ENCODE data around the gene RPL19. TPM values are rescaled to one million over a fixed set of nuclear protein-coding genes. Genes with fewer than 3 reads are reported as not detected.

RPL19 gene
- total RNA-seq, 4 donors from 2014 or later = 2,008 to 3,549 (median 2,319) TPM

DNA sequence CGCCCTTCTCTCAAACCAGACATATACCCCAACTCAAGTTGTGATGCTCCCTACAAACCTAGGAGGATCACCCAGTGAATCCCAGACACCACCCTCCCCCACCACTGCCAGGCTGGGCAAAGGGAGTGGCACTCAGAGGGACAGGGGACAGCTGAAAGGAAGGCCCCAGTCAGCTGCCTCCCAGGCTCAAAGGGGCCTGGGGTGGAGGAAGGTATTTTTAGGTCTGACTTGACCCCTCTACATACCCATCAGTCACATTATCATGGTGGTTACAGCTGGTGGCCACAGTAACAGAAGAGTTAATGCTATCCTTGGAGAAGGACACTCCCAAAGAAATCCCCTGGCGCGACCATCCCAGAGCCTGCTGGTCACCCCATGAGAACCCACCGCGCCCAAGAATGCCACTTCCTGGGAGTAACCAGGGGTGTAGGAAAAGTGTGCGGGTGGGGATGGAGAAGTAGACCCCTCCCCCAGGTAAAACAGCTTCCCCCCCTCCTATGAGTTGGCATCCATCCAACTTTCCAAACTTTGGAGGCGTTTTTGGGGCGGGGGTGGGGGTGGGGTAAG lies 3.8 kb upstream of the RPL19 start:
- 21 to 51% methylated on average over 6 of the region's 8 CpGs for WGBS, 2 donors
- Histone ChIP-seq H3K36me3 (peaks cover 0 to 2% of the 10 kb centered on the region in 2 donors), H3K27me3 (no peaks in the 10 kb centered on the region), H3K9me3 (no peaks in the 10 kb centered on the region), H3K27ac (peak overlapping the region in 2 of 3 donors; percentile 33 to 38), H3K4me3 (replicated peaks in 1 of 3) (peak overlapping the region in 1 of 3 donors; percentile 58), H3K4me1 (peaks cover 38 to 40% of the 10 kb centered on the region in 2 donors)
- intact Hi-C loops (cut with DNase I) = no loop called here
- TF ChIP-seq, protein P1, sequence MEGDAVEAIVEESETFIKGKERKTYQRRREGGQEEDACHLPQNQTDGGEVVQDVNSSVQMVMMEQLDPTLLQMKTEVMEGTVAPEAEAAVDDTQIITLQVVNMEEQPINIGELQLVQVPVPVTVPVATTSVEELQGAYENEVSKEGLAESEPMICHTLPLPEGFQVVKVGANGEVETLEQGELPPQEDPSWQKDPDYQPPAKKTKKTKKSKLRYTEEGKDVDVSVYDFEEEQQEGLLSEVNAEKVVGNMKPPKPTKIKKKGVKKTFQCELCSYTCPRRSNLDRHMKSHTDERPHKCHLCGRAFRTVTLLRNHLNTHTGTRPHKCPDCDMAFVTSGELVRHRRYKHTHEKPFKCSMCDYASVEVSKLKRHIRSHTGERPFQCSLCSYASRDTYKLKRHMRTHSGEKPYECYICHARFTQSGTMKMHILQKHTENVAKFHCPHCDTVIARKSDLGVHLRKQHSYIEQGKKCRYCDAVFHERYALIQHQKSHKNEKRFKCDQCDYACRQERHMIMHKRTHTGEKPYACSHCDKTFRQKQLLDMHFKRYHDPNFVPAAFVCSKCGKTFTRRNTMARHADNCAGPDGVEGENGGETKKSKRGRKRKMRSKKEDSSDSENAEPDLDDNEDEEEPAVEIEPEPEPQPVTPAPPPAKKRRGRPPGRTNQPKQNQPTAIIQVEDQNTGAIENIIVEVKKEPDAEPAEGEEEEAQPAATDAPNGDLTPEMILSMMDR (IDR thresholded peaks at IDR 0.05) = no peak
- TF ChIP-seq POLR2A (IDR thresholded peaks at IDR 0.05) = no peak
- DNase-seq = no peak

DNA sequence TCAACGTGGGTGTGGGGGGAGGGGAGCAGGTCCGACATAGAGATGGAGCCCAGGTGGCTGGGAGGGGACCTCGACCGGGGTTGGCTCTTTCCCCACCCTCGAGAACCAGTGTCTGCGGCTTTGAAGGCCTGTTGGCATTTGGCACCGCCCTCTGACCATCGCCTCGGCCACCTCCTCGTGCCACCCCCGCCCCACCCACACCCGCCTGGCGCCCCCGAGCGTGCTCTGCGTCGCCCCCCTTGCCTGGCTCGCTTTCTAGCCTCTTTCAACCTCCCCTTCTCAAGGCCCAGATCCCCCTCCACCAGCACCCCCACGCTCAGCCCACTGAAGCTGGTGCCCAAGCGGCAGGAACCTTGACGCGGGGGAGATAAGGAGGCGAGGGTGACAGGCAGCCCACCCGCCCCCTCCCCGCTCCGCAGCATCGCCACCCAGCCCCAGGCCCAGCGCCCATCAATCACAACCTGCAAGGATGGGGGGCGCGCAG lies 3.2 kb upstream of the RPL19 start:
- peak overlapping the region in 2 of 3 donors; percentile 56 to 74 for H3K27ac ChIP-seq
- no peak for TF ChIP-seq POLR2A (IDR thresholded peaks at IDR 0.05)
- TF ChIP-seq, protein P1 (IDR thresholded peaks at IDR 0.05) = no peak
- peaks cover 4 to 7% of the 10 kb centered on the region in 2 donors for H3K36me3 ChIP-seq
- peak; percentile 52 to 53 for DNase-seq
- H3K4me1 ChIP-seq = peaks cover 42 to 46% of the 10 kb centered on the region in 2 donors
- peak overlapping the region in 2 of 3 donors; percentile 58 to 89 for H3K4me3 ChIP-seq (replicated peaks in 1 of 3)
- WGBS, 2 donors = 0% methylated on average over 7 to 16 of the region's 30 CpGs
- no peaks in the 10 kb centered on the region for H3K9me3 ChIP-seq
- intact Hi-C loops (cut with DNase I) = no loop called here
- H3K27me3 ChIP-seq = no peaks in the 10 kb centered on the region

DNA sequence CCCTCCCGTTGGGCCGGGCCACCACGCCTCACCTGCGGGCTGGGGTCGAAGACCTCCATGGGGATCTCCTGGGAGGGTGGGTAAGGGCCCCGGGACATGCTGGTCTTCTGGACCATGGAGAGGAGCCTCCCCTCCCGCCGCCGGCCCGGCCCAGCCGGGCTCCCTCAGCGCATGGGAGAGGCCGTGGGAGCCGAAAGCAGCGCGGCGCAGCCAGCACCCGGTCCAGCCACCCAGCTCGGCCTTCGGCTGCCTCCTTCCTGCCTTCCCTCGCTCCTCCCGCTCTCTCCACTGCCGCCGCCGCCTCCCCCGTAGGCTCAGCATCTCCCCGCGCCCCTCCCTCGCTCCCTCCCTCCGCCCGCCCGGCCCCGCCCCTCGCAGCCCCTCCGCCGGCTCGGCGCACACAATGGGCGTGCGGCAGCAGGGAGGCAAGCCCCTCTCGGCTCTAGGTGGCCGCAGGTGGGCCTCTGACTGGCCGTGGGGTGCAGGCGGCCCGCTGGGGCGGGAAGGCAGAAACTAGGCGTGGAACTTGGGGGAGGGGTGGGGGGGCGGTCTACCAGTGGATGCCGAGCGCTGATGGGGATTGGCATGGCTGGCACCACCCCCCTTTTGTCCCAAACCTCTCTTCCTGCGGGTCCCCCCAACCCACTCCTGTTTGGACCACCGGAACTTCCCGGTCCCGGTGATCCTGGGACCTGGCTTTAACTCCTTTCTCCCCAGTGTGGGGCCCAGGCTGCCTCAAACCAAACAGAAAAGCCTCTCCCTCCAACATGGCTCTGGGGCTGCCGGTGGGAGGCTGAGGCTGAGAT lies 2.5 kb upstream of the RPL19 start, which contains the start of gene CACNB1:
TSS of gene CACNB1 (minus strand) at position 290 of the 806 bp plus-strand sequence. CDS start at position 116, 174 bp downstream.
- peak; percentile 73 to 79 for DNase-seq
- Histone ChIP-seq H3K9me3 (no peaks in the 10 kb centered on the region), H3K27me3 (no peaks in the 10 kb centered on the region), H3K4me3 (replicated peaks in 1 of 3) (peak within 1 kb of the TSS in 2 of 3 donors; percentile 58 to 89), H3K4me1 (peaks cover 42 to 50% of the 10 kb centered on the region in 2 donors), H3K27ac (peak within 1 kb of the TSS in 2 of 3 donors; percentile 56 to 74), H3K36me3 (peaks cover 12 to 15% of the 10 kb centered on the region in 2 donors)
- 1 to 3% methylated on average over 7 to 35 of the region's 55 CpGs for WGBS, 2 donors
- intact Hi-C loops (cut with DNase I) = no loop called here
- peak in 1 of 2 donors; percentile 67 for TF ChIP-seq POLR2A (IDR thresholded peaks at IDR 0.05)
- TF ChIP-seq, protein P1 (IDR thresholded peaks at IDR 0.05) = no peak

DNA sequence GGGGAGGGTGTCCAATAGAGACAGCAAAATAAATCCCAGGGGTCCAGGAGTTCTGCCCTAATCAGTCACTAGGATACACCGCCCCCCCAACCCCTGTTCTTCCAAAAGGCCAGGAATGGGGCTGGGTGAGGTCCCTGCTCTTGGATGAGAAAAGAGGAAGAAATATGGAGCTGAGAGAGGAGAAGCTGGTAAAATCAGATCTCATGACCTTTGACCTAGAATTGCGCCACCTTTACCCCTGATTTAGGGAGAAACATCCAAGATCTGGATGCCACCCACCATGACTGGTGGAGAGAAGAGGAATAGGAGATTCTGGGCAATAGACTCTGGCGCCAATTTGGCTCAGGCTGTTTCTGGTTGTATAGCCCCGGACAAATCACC lies 1.9 kb upstream of the RPL19 start:
- H3K4me1 ChIP-seq = peaks cover 42 to 50% of the 10 kb centered on the region in 2 donors
- no peak for DNase-seq
- intact Hi-C loops (cut with DNase I) = no loop called here

More for the DNA sequence above, 1.9 kb upstream of the RPL19 start:
- WGBS, 2 donors = 85 to 94% methylated on average over 4 of the region's 4 CpGs
- peaks cover 18 to 19% of the 10 kb centered on the region in 2 donors for H3K36me3 ChIP-seq
- H3K4me3 ChIP-seq (replicated peaks in 1 of 3) = peak overlapping the region in 1 of 3 donors; percentile 58
- TF ChIP-seq, protein P1 (IDR thresholded peaks at IDR 0.05) = no peak
- TF ChIP-seq POLR2A (IDR thresholded peaks at IDR 0.05) = no peak
- H3K27me3 ChIP-seq = no peaks in the 10 kb centered on the region
- peak overlapping the region in 2 of 3 donors; percentile 56 to 74 for H3K27ac ChIP-seq
- H3K9me3 ChIP-seq = no peaks in the 10 kb centered on the region
